CD8-positive, alpha-beta memory T cell (primary cell): ENCODE data around the gene ARL5A. TPM values are rescaled to one million over a fixed set of nuclear protein-coding genes. Genes with fewer than 3 reads are reported as not detected.
A peak's percentile ranks its signal among the peaks of the same experiment; 100 is the strongest.

Experiments
- CTCF ChIA-PET: fragments of 350-600 bp; sonication (Branson Sonifier 250); formaldehyde crosslinking; loops from one replicate; lab custom pipeline; 2021; ENCODE audit warnings: antibody characterized with exemption; lab: Charles Lee
- POLR2A ChIA-PET: fragments of 350-600 bp; sonication (Branson Sonifier 250); formaldehyde crosslinking; loops from one replicate; lab custom pipeline; 2021; ENCODE audit warnings: antibody characterized with exemption; lab: Charles Lee
- DNase-seq, 5 donors: peaks; one replicate each; pipeline versions ENCODE4 v3.0.0 to v3.0.0-alpha.2; 2020 to 2022; ENCODE audit warnings: mixed read lengths in 1 of 5
- H3K27ac ChIP-seq: one replicate; pipeline ENCODE4 v1.7.0; 2013; ENCODE audit warnings: low read depth, mild to moderate bottlenecking, low read length, moderate library complexity
- H3K27me3 ChIP-seq: 2 replicates; pipeline ENCODE4 v1.7.0; 2013; ENCODE audit warnings: low read length, mild to moderate bottlenecking; ENCODE audit not compliant: insufficient read depth, poor library complexity, severe bottlenecking
- H3K36me3 ChIP-seq: 2 replicates; pipeline ENCODE4 v1.7.0; 2013; ENCODE audit warnings: mild to moderate bottlenecking, low read length, moderate library complexity; ENCODE audit not compliant: insufficient read depth
- H3K4me1 ChIP-seq: 2 replicates; pipeline ENCODE4 v1.7.0; 2013; ENCODE audit warnings: mild to moderate bottlenecking, low read length, moderate library complexity; ENCODE audit not compliant: insufficient read depth
- H3K4me3 ChIP-seq: 2 replicates; pipeline ENCODE4 v1.7.0; 2013; ENCODE audit warnings: mild to moderate bottlenecking, low read length
- H3K9me3 ChIP-seq: 2 replicates; pipeline ENCODE4 v1.7.0; 2013; ENCODE audit warnings: mild to moderate bottlenecking, low read length
- H3K27ac Mint-ChIP-seq, 8 donors: one replicate each; pipeline ENCODE4 v1.8.0; 2020 to 2021; ENCODE audit warnings: mixed read lengths in 8 of 8, mild to moderate bottlenecking in 6 of 8, inconsistent platforms in 3 of 8, moderate library complexity in 3 of 8
- H3K27me3 Mint-ChIP-seq, 2 donors: one replicate each; pipeline ENCODE4 v1.8.0; 2020 to 2021; ENCODE audit warnings: mixed read lengths in 2 of 2, mild to moderate bottlenecking in 1 of 2, moderate library complexity in 1 of 2
- H3K36me3 Mint-ChIP-seq, 3 donors: one replicate each; pipeline ENCODE4 v1.8.0; 2020 to 2021; ENCODE audit warnings: mixed read lengths in 3 of 3, inconsistent platforms in 1 of 3, mild to moderate bottlenecking in 1 of 3
- H3K4me1 Mint-ChIP-seq, 3 donors: one replicate each; pipeline ENCODE4 v1.8.0; 2020 to 2021; ENCODE audit warnings: mixed read lengths in 3 of 3, inconsistent platforms in 1 of 3, mild to moderate bottlenecking in 1 of 3
- H3K4me3 Mint-ChIP-seq, 7 donors: one replicate each; pipeline ENCODE4 v1.8.0; 2020 to 2021; ENCODE audit warnings: mixed read lengths in 7 of 7, mild to moderate bottlenecking in 6 of 7, moderate library complexity in 4 of 7, inconsistent platforms in 2 of 7
- H3K9me3 Mint-ChIP-seq, 5 donors: one replicate each; pipeline ENCODE4 v1.8.0; 2020 to 2022; ENCODE audit warnings: mixed read lengths in 5 of 5, mild to moderate bottlenecking in 3 of 5, moderate library complexity in 2 of 5, inconsistent platforms in 1 of 5
- polyA plus RNA-seq: library from polyadenylated mRNA; unstranded; fragments of 300-500 nt; fragmentation: Illumina TruSeq; gene quantifications from one replicate; pipeline ENCODE4 v1.2.3, GENCODE V29; 2021
- total RNA-seq, 2 experiments: library from RNA; stranded (reverse); gene quantifications; one replicate each; pipeline ENCODE4 v1.2.3, GENCODE V29; 2021

The ARL5A gene
- total and polyA plus RNA-seq, 3 experiments from 2014 or later, result 58.4 to 73.8 (median 67.6) TPM

DNA sequence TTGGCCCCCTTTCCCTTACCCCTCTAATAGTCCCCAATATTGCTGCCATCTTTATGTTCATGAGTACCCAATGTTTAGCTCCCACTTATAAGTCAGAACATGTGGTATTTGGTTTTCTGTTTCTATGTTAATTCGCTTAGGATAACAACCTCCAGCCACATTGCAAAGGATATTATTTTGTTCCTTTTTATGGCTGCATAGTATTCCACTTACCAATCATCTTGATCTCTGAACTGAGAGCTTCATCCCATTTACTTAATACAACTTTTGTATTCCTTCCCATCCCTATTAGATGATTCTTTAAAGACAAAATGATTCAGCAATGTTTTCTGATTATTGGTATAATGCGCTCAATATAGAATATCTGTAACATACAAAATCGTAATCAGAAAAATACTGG is 36.7 kb downstream of the ARL5A start:
- Mint-ChIP-seq H3K27me3 (no peaks in the 10 kb centered on the region), H3K9me3 (no peaks in the 10 kb centered on the region), H3K4me1 (peaks cover 0 to 2% (median 0%) of the 10 kb centered on the region in 3 donors), H3K36me3 (peaks cover 12 to 25% (median 15%) of the 10 kb centered on the region in 3 donors), H3K4me3 (no peak overlapping the region), H3K27ac (peak overlapping the region in 1 of 8 donors; percentile 14)
- no peaks in the 10 kb centered on the region for H3K27me3 ChIP-seq
- H3K4me1 ChIP-seq, result no peaks in the 10 kb centered on the region
- no peak for DNase-seq
- H3K27ac ChIP-seq, result no peak overlapping the region
- H3K4me3 ChIP-seq, result no peak overlapping the region
- ChIA-PET CTCF (no interaction called here), POLR2A (interaction anchor here (0.6 kb wide), 1 partner anchor 926 kb away, joined by 4 read pairs; the partner anchor contains the start of gene PRPF40A)
- H3K36me3 ChIP-seq, result peaks cover 5% of the 10 kb centered on the region
- no peaks in the 10 kb centered on the region for H3K9me3 ChIP-seq

DNA sequence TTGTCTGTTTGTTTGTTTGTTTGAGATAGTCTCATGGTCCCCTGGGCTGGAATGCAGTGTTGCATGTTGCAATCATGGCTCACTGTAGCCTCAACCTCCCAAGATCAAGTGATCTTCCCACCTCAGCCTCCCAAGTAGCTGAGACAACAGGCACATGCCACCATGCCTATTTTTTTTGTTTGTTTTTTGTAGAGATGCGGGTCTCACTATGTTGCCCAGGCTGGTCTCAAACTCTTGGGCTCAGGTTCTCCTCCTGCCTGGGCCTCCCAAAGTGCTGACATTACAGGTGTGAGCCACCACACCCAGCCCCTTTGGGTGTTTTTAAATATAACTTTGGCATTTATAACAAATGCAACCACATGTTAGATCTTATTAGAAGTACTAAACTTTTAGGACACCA is 37.5 kb downstream of the ARL5A start:
- peaks cover 0 to 2% (median 0%) of the 10 kb centered on the region in 3 donors for H3K4me1 Mint-ChIP-seq
- H3K4me1 ChIP-seq, result no peaks in the 10 kb centered on the region
- no peak overlapping the region for H3K4me3 Mint-ChIP-seq
- peaks cover 5% of the 10 kb centered on the region for H3K36me3 ChIP-seq
- H3K9me3 Mint-ChIP-seq, result no peaks in the 10 kb centered on the region
- no peak overlapping the region for H3K27ac ChIP-seq
- no peak for DNase-seq
- CTCF ChIA-PET, result no interaction called here
- H3K9me3 ChIP-seq, result no peaks in the 10 kb centered on the region
- POLR2A ChIA-PET, result no interaction called here
- no peaks in the 10 kb centered on the region for H3K27me3 ChIP-seq
- H3K27ac Mint-ChIP-seq, result peak overlapping the region in 2 of 8 donors; percentile 23 to 57
- no peaks in the 10 kb centered on the region for H3K27me3 Mint-ChIP-seq
- no peak overlapping the region for H3K4me3 ChIP-seq
- peaks cover 11 to 24% (median 12%) of the 10 kb centered on the region in 3 donors for H3K36me3 Mint-ChIP-seq

- POLR2A ChIA-PET, result no interaction called here
- no peaks in the 10 kb centered on the region for H3K9me3 Mint-ChIP-seq
Observed at GRCh38 chr2:151789055-151789834, 39.0 kb downstream of the ARL5A start.

GRCh38 chr2:151786483-151786882 is 41.7 kb downstream of the ARL5A start:
- Mint-ChIP-seq H3K9me3 (no peaks in the 10 kb centered on the region), H3K4me3 (no peak overlapping the region), H3K4me1 (peaks cover 0 to 2% (median 0%) of the 10 kb centered on the region in 3 donors), H3K36me3 (peaks cover 5 to 40% (median 31%) of the 10 kb centered on the region in 3 donors), H3K27me3 (no peaks in the 10 kb centered on the region), H3K27ac (no peak overlapping the region)
- Histone ChIP-seq H3K27ac (no peak overlapping the region), H3K4me1 (no peaks in the 10 kb centered on the region), H3K36me3 (peaks cover 5% of the 10 kb centered on the region), H3K27me3 (no peaks in the 10 kb centered on the region), H3K4me3 (no peak overlapping the region), H3K9me3 (no peaks in the 10 kb centered on the region)
- POLR2A ChIA-PET, result no interaction called here
- DNase-seq, result no peak
- CTCF ChIA-PET, result no interaction called here

More at GRCh38 chr2:151789055-151789834, 39.0 kb downstream of the ARL5A start:
- H3K27me3 ChIP-seq, result no peaks in the 10 kb centered on the region
- Mint-ChIP-seq H3K4me1 (peaks cover 0 to 2% (median 0%) of the 10 kb centered on the region in 3 donors), H3K36me3 (peaks cover 12 to 35% (median 22%) of the 10 kb centered on the region in 3 donors), H3K27ac (peak overlapping the region in 1 of 8 donors; percentile 39), H3K27me3 (no peaks in the 10 kb centered on the region), H3K4me3 (no peak overlapping the region)
- H3K9me3 ChIP-seq, result no peaks in the 10 kb centered on the region
- no peaks in the 10 kb centered on the region for H3K36me3 ChIP-seq
- no peak overlapping the region for H3K4me3 ChIP-seq
- H3K4me1 ChIP-seq, result no peaks in the 10 kb centered on the region
- no peak for DNase-seq
- no peak overlapping the region for H3K27ac ChIP-seq
- CTCF ChIA-PET, result no interaction called here

DNA sequence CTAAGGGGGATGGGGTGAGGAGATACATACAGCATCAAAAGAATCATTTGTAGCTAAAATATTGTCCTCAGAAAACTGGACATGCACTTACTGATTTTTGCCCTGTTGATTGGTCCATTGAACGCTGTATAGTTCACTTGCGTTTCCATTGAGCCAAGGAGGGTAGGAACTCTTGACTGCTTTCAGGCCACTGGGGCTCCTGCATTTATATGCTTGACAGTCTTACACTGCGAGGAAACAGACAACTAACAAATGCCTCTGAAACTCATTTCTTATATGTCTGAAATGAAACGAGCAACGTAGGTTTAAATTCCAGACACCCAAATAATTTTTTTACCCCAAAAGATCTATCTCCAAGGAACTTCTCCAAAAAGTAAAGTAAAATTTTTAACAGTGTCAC is 42.1 kb downstream of the ARL5A start:
- no peak overlapping the region for H3K27ac Mint-ChIP-seq
- DNase-seq, result no peak
- Histone ChIP-seq H3K27me3 (no peaks in the 10 kb centered on the region), H3K4me1 (no peaks in the 10 kb centered on the region), H3K36me3 (peaks cover 6% of the 10 kb centered on the region), H3K4me3 (no peak overlapping the region), H3K27ac (no peak overlapping the region), H3K9me3 (no peaks in the 10 kb centered on the region)
- ChIA-PET CTCF (no interaction called here), POLR2A (no interaction called here)
- H3K4me3 Mint-ChIP-seq, result no peak overlapping the region
- H3K4me1 Mint-ChIP-seq, result peaks cover 0 to 2% (median 0%) of the 10 kb centered on the region in 3 donors
- no peaks in the 10 kb centered on the region for H3K27me3 Mint-ChIP-seq
- no peaks in the 10 kb centered on the region for H3K9me3 Mint-ChIP-seq
- H3K36me3 Mint-ChIP-seq, result peaks cover 4 to 41% (median 31%) of the 10 kb centered on the region in 3 donors

GRCh38 chr2:151783133-151783520 is 45.1 kb downstream of the ARL5A start:
- Mint-ChIP-seq H3K4me3 (no peak overlapping the region), H3K27ac (peak overlapping the region in 1 of 8 donors; percentile 4), H3K9me3 (peaks cover 0 to 11% (median 3%) of the 10 kb centered on the region in 5 donors), H3K36me3 (peaks cover 19 to 54% (median 39%) of the 10 kb centered on the region in 3 donors), H3K4me1 (no peaks in the 10 kb centered on the region), H3K27me3 (no peaks in the 10 kb centered on the region)
- Histone ChIP-seq H3K27me3 (no peaks in the 10 kb centered on the region), H3K27ac (no peak overlapping the region), H3K36me3 (peaks cover 6% of the 10 kb centered on the region), H3K4me1 (no peaks in the 10 kb centered on the region), H3K9me3 (no peaks in the 10 kb centered on the region), H3K4me3 (no peak overlapping the region)
- ChIA-PET CTCF (no interaction called here), POLR2A (no interaction called here)
- no peak for DNase-seq

DNA sequence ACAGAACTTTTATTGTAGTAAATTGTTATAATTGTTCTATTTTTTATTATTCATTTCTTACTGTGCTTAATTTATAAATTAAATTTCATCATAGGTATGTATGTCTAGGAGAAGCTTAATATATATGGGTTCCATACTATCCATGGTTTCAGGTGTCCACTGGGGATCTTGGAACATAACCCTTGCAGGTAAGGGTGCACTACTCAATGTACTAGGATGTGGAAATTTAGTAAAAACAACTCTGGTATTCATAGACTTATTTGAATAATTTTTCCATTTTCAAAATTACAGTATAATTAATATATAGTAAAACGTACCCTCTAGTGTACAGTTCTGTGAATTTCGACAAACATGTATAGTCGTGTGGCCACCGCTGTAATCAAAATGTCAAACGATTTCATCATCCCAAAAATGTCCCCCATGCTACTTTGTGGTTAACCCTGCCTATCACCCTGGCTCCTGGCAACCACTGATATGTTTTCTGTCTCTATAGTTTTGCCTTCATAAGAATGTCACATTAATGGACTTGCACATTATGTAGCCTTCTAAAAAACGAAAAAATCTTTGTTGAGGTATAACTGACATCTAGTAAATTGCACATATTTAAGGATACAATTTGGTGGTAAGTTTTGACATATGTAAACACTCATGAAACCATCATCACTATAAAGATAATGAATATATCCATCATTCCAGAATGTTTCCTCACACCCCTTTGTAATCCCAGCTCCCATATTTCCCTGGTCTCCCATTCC is 45.7 kb downstream of the ARL5A start:
- Histone ChIP-seq H3K4me3 (no peak overlapping the region), H3K36me3 (peaks cover 6% of the 10 kb centered on the region), H3K4me1 (no peaks in the 10 kb centered on the region), H3K27me3 (no peaks in the 10 kb centered on the region), H3K9me3 (no peaks in the 10 kb centered on the region), H3K27ac (no peak overlapping the region)
- Mint-ChIP-seq H3K4me1 (no peaks in the 10 kb centered on the region), H3K36me3 (peaks cover 22 to 55% (median 38%) of the 10 kb centered on the region in 3 donors), H3K4me3 (no peak overlapping the region), H3K27me3 (no peaks in the 10 kb centered on the region), H3K27ac (peak overlapping the region in 1 of 8 donors; percentile 46), H3K9me3 (peaks cover 0 to 11% (median 3%) of the 10 kb centered on the region in 5 donors)
- CTCF ChIA-PET, result no interaction called here
- POLR2A ChIA-PET, result no interaction called here
- no peak for DNase-seq

DNA sequence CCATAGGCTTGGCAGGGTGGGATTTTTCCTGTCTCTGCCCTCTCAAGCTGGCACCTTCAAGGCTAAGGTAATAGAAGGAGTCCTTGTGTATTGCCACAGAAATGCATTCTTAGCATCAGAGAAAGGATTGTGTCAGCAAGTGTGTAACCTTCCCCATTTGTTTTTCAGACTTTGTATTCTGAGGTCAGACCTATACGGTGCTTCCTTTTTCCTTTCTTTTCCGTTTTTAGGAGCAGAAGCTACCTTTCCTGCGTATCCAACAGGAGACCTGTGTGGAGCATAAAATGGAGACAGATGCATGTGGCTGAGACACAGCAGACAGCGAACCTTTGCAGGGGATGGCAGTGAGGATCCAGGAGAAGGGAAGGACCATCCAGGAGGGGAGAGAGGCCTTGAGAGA is 46.6 kb downstream of the ARL5A start:
- Mint-ChIP-seq H3K36me3 (peaks cover 32 to 64% (median 44%) of the 10 kb centered on the region in 3 donors), H3K9me3 (peaks cover 0 to 11% (median 3%) of the 10 kb centered on the region in 5 donors)

More for the DNA sequence above, 46.6 kb downstream of the ARL5A start:
- Histone ChIP-seq H3K27me3 (no peaks in the 10 kb centered on the region), H3K4me3 (no peak overlapping the region), H3K27ac (no peak overlapping the region), H3K9me3 (no peaks in the 10 kb centered on the region), H3K36me3 (peaks cover 6% of the 10 kb centered on the region), H3K4me1 (no peaks in the 10 kb centered on the region)
- H3K4me3 Mint-ChIP-seq, result no peak overlapping the region
- POLR2A ChIA-PET, result no interaction called here
- no peaks in the 10 kb centered on the region for H3K27me3 Mint-ChIP-seq
- H3K27ac Mint-ChIP-seq, result peak overlapping the region in 2 of 8 donors; percentile 59 to 60
- no peak for DNase-seq
- CTCF ChIA-PET, result no interaction called here
- no peaks in the 10 kb centered on the region for H3K4me1 Mint-ChIP-seq
